ENCODE data around the gene ARHGAP40. TPM values are rescaled to one million over a fixed set of nuclear protein-coding genes. Genes with fewer than 3 reads are reported as not detected.
A peak's percentile ranks its signal among the peaks of the same experiment; 100 is the strongest.

ARHGAP40 gene
- total and polyA plus RNA-seq, 2 donors (not counting 3 experiments of a cell fraction or from before 2014, with no cell fraction given): 0.18 to 0.20 TPM

DNA sequence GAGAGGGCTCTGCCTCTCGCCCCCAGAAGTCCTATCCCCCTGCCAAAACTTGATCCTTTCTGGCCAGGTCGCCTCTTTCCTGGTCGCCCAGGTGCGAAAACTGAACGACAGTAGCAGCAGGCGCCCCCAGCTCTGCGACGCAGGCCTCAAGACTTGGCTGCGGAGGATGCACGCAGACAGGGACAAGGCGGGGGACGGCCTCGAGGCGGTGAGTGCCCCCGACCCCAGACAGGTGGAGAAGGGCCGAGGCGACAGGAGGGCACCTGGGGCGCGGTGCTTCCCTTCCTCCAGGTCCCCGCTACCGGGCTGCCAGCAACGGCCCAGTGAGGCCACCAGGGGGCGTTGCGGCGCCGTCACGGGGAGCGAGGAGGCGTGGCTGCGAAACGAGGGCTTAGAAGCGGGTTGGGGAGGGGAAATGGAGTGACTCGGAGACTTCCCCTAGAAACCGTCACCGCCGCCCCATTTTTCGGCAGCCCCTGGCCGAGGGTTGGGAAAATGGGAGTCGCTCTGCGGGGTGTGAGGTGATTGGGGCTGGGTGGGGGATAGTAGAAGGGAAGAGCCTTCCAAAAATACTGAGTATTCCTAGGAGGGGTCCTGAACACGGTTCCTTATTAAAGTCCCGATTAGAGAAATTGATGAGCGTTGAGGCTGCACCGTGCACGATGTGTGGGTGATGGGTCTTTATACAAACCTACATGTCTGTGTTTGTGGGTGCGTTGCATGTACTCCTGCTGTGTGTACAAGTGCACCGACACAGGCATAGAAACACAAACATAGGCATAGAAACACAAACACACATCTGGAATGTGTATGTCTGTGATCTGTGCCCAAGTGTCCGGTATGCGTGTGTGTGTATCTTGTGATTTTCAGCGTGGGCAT is 44.6 kb downstream of the ARHGAP40 start:
- H3K9ac ChIP-seq (replicated peaks; ENCODE audit: extremely low read depth, insufficient read depth, low read length): no peak overlapping the region
- no peak overlapping the region for H2AFZ ChIP-seq (ENCODE audit: low read depth, low read length)
- H3K27me3 ChIP-seq (ENCODE audit: control insufficient read depth in 2 of 2, insufficient read depth in 2 of 2, low read length in 2 of 2): peaks cover 20 to 21% of the 10 kb centered on the region in 2 experiments
- TF ChIP-seq POLR2A (IDR thresholded peaks at IDR 0.05; ENCODE audit: low read depth, low read length) (no peak), FOS (IDR thresholded peaks at IDR 0.05; ENCODE audit: borderline replicate concordance, insufficient read depth, low read length) (no peak), JUN (IDR thresholded peaks at IDR 0.05; ENCODE audit: borderline replicate concordance, insufficient read depth, insufficient read length, low read depth) (no peak), GATA2 (IDR thresholded peaks at IDR 0.05; ENCODE audit: insufficient read depth, insufficient read length, low read depth, low read length) (no peak), EZH2 (IDR thresholded peaks at IDR 0.05; ENCODE audit: borderline replicate concordance, low read depth, low read length, severe bottlenecking) (no peak)
- TF ChIP-seq, protein P1, sequence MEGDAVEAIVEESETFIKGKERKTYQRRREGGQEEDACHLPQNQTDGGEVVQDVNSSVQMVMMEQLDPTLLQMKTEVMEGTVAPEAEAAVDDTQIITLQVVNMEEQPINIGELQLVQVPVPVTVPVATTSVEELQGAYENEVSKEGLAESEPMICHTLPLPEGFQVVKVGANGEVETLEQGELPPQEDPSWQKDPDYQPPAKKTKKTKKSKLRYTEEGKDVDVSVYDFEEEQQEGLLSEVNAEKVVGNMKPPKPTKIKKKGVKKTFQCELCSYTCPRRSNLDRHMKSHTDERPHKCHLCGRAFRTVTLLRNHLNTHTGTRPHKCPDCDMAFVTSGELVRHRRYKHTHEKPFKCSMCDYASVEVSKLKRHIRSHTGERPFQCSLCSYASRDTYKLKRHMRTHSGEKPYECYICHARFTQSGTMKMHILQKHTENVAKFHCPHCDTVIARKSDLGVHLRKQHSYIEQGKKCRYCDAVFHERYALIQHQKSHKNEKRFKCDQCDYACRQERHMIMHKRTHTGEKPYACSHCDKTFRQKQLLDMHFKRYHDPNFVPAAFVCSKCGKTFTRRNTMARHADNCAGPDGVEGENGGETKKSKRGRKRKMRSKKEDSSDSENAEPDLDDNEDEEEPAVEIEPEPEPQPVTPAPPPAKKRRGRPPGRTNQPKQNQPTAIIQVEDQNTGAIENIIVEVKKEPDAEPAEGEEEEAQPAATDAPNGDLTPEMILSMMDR (IDR thresholded peaks at IDR 0.05; ENCODE audit: extremely low read depth in 1 of 2, insufficient read depth in 1 of 2, low read depth in 1 of 2, low read length in 2 of 2): peak; percentile 94 to 97
- TF ChIP-seq, protein P2, sequence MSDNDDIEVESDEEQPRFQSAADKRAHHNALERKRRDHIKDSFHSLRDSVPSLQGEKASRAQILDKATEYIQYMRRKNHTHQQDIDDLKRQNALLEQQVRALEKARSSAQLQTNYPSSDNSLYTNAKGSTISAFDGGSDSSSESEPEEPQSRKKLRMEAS (IDR thresholded peaks at IDR 0.05; ENCODE audit: insufficient read depth, insufficient read length): no peak
- no peaks in the 10 kb centered on the region for H3K79me2 ChIP-seq (ENCODE audit: control insufficient read depth, insufficient read depth, low read length)
- DNase-seq (ENCODE audit: low read depth, low spot score) (peak; percentile 64), FAIRE-seq (peak; percentile 71)
- no peaks in the 10 kb centered on the region for H3K9me1 ChIP-seq (replicated peaks; ENCODE audit: control insufficient read depth, extremely low read depth, insufficient read depth, low read length)
- H3K4me1 ChIP-seq (ENCODE audit: control insufficient read depth, extremely low read depth, insufficient read depth, low read length): no peaks in the 10 kb centered on the region
- peak overlapping the region; percentile 31 for H3K4me2 ChIP-seq (ENCODE audit: insufficient read depth, low read length)
- CTCF ChIA-PET: interaction anchor here (0.6 to 5.9 kb wide), 20 partner anchors 11 to 434 kb away, joined by 3 to 52 read pairs (median 4); partner anchors contain the start of gene SLC32A1
- intact Hi-C loops (cut with micrococcal nuclease) (loop anchor here (1.0 kb wide), 5 partner anchors 85 to 402 kb away; partner anchors contain the start of gene DHX35), dilution Hi-C loops (cut with MboI; ENCODE audit: extremely low pct_ligation_motif_present, low sequenced_read_pairs) (no loop called here)
- H3K4me3 ChIP-seq (replicated peaks in 1 of 3; ENCODE audit: insufficient read depth in 1 of 3, low read depth in 1 of 3, low read length in 3 of 3): peak overlapping the region in 1 of 3 experiments; percentile 14
- POLR2A ChIA-PET: no interaction called here
- no peak overlapping the region for H3K27ac ChIP-seq (ENCODE audit: insufficient read depth, low read depth, low read length)
- H4K20me1 ChIP-seq (replicated peaks; ENCODE audit: control insufficient read depth, extremely low read depth, insufficient read depth, low read length): no peaks in the 10 kb centered on the region
- H3K36me3 ChIP-seq (ENCODE audit: control insufficient read depth in 2 of 2, extremely low read depth in 1 of 2, insufficient read depth in 2 of 2, low read length in 2 of 2): no peaks in the 10 kb centered on the region
- no TSS peak for BruUV-seq (replicated peaks)
- no peaks in the 10 kb centered on the region for H3K9me3 ChIP-seq (replicated peaks; ENCODE audit: control insufficient read depth, insufficient read depth, low read length)

All from endothelial cell of umbilical vein (primary cell).